ENCODE data around the gene KLK10.

Gene KLK10

GRCh38 chr19:51019544-51019925 is at the start of gene KLK10:
Gene KLK10, minus strand, starts transcription at chr19:51019709. Its CDS starts 579 bp downstream, at chr19:51019130.
- no peak for DNase-seq
- ATAC-seq, result no peak

GRCh38 chr19:51066393-51067186 is 47.1 kb upstream of the KLK10 start:
- no peak for DNase-seq
- no peak for ATAC-seq

- no peak for DNase-seq
- ATAC-seq, result no peak
Measured at GRCh38 chr19:51065221-51065960, 45.9 kb upstream of the KLK10 start.

GRCh38 chr19:51064534-51065220 is 45.2 kb upstream of the KLK10 start, which contains the start of gene KLK13:
Gene KLK13, minus strand, starts transcription at chr19:51065092. Its CDS starts 25 bp downstream, at chr19:51065067.
- ATAC-seq, result no peak

GRCh38 chr19:51063664-51064063 is 44.2 kb upstream of the KLK10 start:
- no peak for ATAC-seq

More at GRCh38 chr19:51064534-51065220, 45.2 kb upstream of the KLK10 start, which contains the start of gene KLK13:
- DNase-seq, result no peak

GRCh38 chr19:51060973-51061372 is 41.5 kb upstream of the KLK10 start:
- no peak for ATAC-seq
- DNase-seq, result no peak

More at GRCh38 chr19:51063664-51064063, 44.2 kb upstream of the KLK10 start:
- no peak for DNase-seq

- no peak for DNase-seq
- no peak for ATAC-seq
Measured at GRCh38 chr19:51060336-51060735, 40.8 kb upstream of the KLK10 start.

GRCh38 chr19:51059715-51060114 is 40.2 kb upstream of the KLK10 start:
- no peak for DNase-seq
- no peak for ATAC-seq

- DNase-seq (no peak), ATAC-seq (no peak)
Measured at GRCh38 chr19:51055866-51056265, 36.4 kb upstream of the KLK10 start.

- ATAC-seq, result no peak
Measured at GRCh38 chr19:51047031-51047335, 27.5 kb upstream of the KLK10 start.

GRCh38 chr19:51044327-51044726 is 24.8 kb upstream of the KLK10 start:
- no peak for ATAC-seq

More at GRCh38 chr19:51047031-51047335, 27.5 kb upstream of the KLK10 start:
- DNase-seq, result no peak

GRCh38 chr19:51043497-51043896 is 24.0 kb upstream of the KLK10 start:
- DNase-seq (no peak), ATAC-seq (no peak)

More at GRCh38 chr19:51044327-51044726, 24.8 kb upstream of the KLK10 start:
- no peak for DNase-seq

- DNase-seq, result no peak
Measured at GRCh38 chr19:51040151-51040550, 20.6 kb upstream of the KLK10 start.

GRCh38 chr19:51036519-51036918 is 17.0 kb upstream of the KLK10 start:
- ATAC-seq (no peak), DNase-seq (no peak)

More at GRCh38 chr19:51040151-51040550, 20.6 kb upstream of the KLK10 start:
- no peak for ATAC-seq

GRCh38 chr19:51034704-51035103 is 15.2 kb upstream of the KLK10 start, which contains the start of gene KLK12:
Gene KLK12, minus strand, starts transcription at chr19:51035002. Its CDS starts 381 bp downstream, at chr19:51034621.
- DNase-seq, result no peak
- ATAC-seq, result no peak

- ATAC-seq (no peak), DNase-seq (no peak)
Measured at GRCh38 chr19:51031880-51032225, 12.3 kb upstream of the KLK10 start.

GRCh38 chr19:51031220-51031879 is 11.8 kb upstream of the KLK10 start:
- no peak for ATAC-seq
- no peak for DNase-seq

- DNase-seq (no peak), ATAC-seq (no peak)
Measured at GRCh38 chr19:51030631-51031030, 11.1 kb upstream of the KLK10 start.

GRCh38 chr19:51029718-51030117 is 10.2 kb upstream of the KLK10 start:
- ATAC-seq (no peak), DNase-seq (no peak)

- DNase-seq (no peak), ATAC-seq (no peak)
Measured at GRCh38 chr19:51027873-51028272, 8.4 kb upstream of the KLK10 start.

- ATAC-seq (no peak), DNase-seq (no peak)
Measured at GRCh38 chr19:51027126-51027806, 7.8 kb upstream of the KLK10 start.

GRCh38 chr19:51026554-51026831 is 7.0 kb upstream of the KLK10 start, which contains the start of gene KLK11:
Gene KLK11, minus strand, starts transcription at chr19:51026616. Its CDS starts 985 bp downstream, at chr19:51025631.
- no peak for ATAC-seq
- no peak for DNase-seq

All from stimulated activated naive CD8-positive, alpha-beta T cell treated with anti-CD3 and anti-CD28 coated beads, Interleukin-15, Interleukin-2, amounts not matched to agents 100 U/mL and 50 U/mL, for 24 hours (primary cell).